ENCODE data around the gene CELF4. TPM values are rescaled to one million over a fixed set of nuclear protein-coding genes. Genes with fewer than 3 reads are reported as not detected.

Gene CELF4
- total RNA-seq, 2 donors from 2014 or later: 1.4 TPM; not detected in 1

DNA sequence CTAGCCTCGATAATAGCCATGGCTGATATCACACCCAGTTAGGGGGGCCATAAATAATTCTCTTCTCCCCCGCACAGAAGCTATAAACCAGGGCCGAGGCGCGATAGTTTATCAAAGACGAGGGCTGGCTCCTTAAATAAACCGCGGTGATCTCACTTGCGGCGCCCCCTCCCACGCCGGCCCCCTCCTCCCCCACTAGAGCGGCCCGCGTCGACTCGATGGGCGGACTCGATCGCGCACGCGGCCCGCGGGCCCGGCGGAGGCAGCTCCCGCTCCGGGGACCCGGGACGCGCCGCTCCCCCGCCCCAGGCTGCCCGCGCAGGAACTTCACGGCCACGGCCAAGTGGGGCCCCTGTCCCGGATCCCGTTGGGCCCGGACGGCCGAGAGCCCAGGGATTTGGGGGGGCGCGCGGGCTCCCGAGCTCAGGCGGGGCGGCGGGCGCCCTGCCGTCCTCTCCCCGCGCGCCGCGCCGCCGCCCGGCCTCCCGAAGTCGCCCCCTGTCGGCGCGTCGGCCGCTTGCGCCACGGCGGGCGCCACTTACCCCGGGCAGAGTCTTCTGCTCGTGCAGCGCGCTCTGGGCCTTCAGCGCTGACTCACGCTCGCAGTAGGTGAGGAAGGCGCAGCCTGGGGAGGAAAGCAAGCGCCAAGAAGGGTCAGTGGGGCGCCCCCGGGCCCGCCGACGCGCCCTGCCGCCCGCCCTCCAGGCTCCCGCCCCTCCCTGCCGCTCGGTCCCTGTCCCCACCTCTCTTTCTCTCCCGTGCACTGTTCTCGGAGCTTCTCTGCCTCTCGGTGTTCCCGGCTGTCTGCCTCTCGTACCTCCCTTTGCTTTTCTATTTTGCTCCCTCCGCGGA lies 80.4 kb downstream of the CELF4 start:
- Histone ChIP-seq H3K27me3 (peaks cover 19% of the 10 kb centered on the region), H3K36me3 (no peaks in the 10 kb centered on the region), H3K4me1 (no peaks in the 10 kb centered on the region), H3K9me3 (no peaks in the 10 kb centered on the region), H3K4me3 (no peak overlapping the region), H3K27ac (no peak overlapping the region), H3K9ac (ENCODE audit: low read depth in 2 of 2, low read length in 2 of 2) (no peak overlapping the region)
- DNase-seq: no peak
- no peak for TF ChIP-seq CTCF (IDR thresholded peaks at IDR 0.05)
- intact Hi-C loops (cut with DNase I): no loop called here

- DNase-seq: no peak
- Histone ChIP-seq H3K27ac (no peak overlapping the region), H3K36me3 (no peaks in the 10 kb centered on the region), H3K4me3 (no peak overlapping the region), H3K9me3 (no peaks in the 10 kb centered on the region), H3K9ac (ENCODE audit: low read depth in 2 of 2, low read length in 2 of 2) (no peak overlapping the region), H3K27me3 (peaks cover 19% of the 10 kb centered on the region), H3K4me1 (no peaks in the 10 kb centered on the region)
- intact Hi-C loops (cut with DNase I): no loop called here
- no peak for TF ChIP-seq CTCF (IDR thresholded peaks at IDR 0.05)
These were observed 81.4 kb downstream of the CELF4 start for GRCh38 chr18:37483984-37484819.

DNA sequence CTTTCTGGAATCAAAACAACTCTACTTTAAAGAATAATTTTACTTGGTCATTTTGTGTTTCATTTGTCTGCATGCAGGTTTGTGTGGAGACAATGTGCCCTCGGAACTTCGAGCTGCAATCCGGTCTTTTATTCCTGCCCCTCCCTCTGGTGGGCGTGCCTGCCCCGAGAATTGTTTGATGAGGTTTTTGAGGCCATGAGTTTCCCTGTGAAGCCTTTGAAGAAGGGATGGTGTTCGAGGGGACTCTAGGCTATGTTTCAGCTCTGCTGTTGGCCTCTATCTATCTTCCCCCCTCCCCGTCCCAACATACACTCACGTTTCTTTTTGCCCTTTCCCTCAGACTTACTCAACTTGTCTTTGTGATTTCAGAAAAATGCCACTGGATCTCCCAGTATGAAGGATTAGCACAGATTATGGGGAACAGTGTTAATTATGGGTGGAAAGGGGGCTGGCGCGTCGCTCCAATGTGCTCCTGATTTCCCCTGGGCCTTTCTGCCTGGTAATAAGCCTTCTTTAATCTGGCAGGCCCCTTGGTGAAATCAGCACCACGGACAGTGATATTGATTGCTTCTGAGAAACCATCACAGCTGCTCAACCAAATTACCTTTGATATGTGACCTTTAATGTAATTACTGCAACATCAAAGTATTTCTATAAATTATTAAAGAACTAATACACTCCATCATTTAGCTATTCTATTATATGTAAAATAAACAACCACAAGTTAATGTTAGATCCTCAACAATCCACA lies 82.2 kb downstream of the CELF4 start:
- Histone ChIP-seq H3K4me1 (no peaks in the 10 kb centered on the region), H3K9me3 (no peaks in the 10 kb centered on the region), H3K9ac (ENCODE audit: low read depth in 2 of 2, low read length in 2 of 2) (no peak overlapping the region), H3K36me3 (no peaks in the 10 kb centered on the region), H3K27me3 (peaks cover 19% of the 10 kb centered on the region), H3K4me3 (no peak overlapping the region), H3K27ac (no peak overlapping the region)
- no peak for DNase-seq
- TF ChIP-seq CTCF (IDR thresholded peaks at IDR 0.05): no peak
- intact Hi-C loops (cut with DNase I): no loop called here

- Histone ChIP-seq H3K4me3 (no peak overlapping the region), H3K4me1 (no peaks in the 10 kb centered on the region), H3K27me3 (peaks cover 19% of the 10 kb centered on the region), H3K9ac (ENCODE audit: low read depth in 2 of 2, low read length in 2 of 2) (no peak overlapping the region), H3K27ac (no peak overlapping the region), H3K9me3 (no peaks in the 10 kb centered on the region), H3K36me3 (no peaks in the 10 kb centered on the region)
- intact Hi-C loops (cut with DNase I): no loop called here
- DNase-seq: no peak
- TF ChIP-seq CTCF (IDR thresholded peaks at IDR 0.05): no peak
These were observed 83.2 kb downstream of the CELF4 start for GRCh38 chr18:37482433-37482832.

DNA sequence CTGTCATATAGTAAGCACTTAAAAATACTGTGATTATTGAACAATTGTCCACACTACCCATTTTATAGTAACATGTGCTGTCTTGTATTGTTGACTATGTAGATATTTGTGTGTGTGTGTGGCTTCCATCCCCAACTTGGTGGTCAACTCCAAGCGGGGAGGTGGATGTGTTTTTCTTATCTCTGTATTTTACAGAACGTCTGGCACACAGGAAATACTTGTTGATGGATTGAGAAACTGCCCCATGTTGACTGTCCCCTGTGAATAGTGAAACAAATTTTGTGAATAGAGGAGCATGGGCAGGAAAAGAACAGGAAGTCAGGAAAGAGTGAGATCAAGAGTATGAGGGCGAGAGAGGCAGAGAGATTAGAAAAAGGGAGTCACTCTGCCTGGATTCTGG lies 83.6 kb downstream of the CELF4 start:
- Histone ChIP-seq H3K27ac (no peak overlapping the region), H3K27me3 (peaks cover 19% of the 10 kb centered on the region), H3K4me1 (no peaks in the 10 kb centered on the region), H3K9ac (ENCODE audit: low read depth in 2 of 2, low read length in 2 of 2) (no peak overlapping the region), H3K36me3 (no peaks in the 10 kb centered on the region), H3K4me3 (no peak overlapping the region), H3K9me3 (no peaks in the 10 kb centered on the region)
- DNase-seq: no peak
- TF ChIP-seq CTCF (IDR thresholded peaks at IDR 0.05): no peak
- intact Hi-C loops (cut with DNase I): no loop called here

Data from colonic mucosa (tissue), 4 donors.